DND-41 (cell line): ENCODE data around the gene IGLL1.
A peak's percentile ranks its signal among the peaks of the same experiment; 100 is the strongest.

Experiments used
- ATAC-seq: fragments of 200-7000 bp; cut with Tn5 transposase; 3 replicates; pipeline ENCODE4 v1.9.1; 2021; ENCODE audit warnings: low read depth; ENCODE audit not compliant: insufficient read depth
- DNase-seq: peaks from one replicate; pipeline ENCODE4 v3.0.0-alpha.2; 2020
- H2AFZ ChIP-seq: 2 replicates; pipeline ENCODE4 v1.6.0; 2012; ENCODE audit warnings: low read depth, low read length
- H3K27ac ChIP-seq: 2 replicates; pipeline ENCODE4 v1.5.1; 2012; ENCODE audit warnings: low read length, inconsistent platforms
- H3K27me3 ChIP-seq: fragments of 200-600 bp; sonication (generic); 2 replicates; pipeline ENCODE4 v1.6.0; 2012; ENCODE audit warnings: low read length, mild to moderate bottlenecking, inconsistent platforms; ENCODE audit not compliant: insufficient read depth, poor library complexity
- H3K36me3 ChIP-seq: 2 replicates; pipeline ENCODE4 v1.5.1; 2012; ENCODE audit warnings: low read length, inconsistent platforms; ENCODE audit not compliant: insufficient read depth
- H3K4me1 ChIP-seq: 2 replicates; pipeline ENCODE4 v1.5.1; 2012; ENCODE audit warnings: mild to moderate bottlenecking, low read length; ENCODE audit not compliant: insufficient read depth
- H3K4me2 ChIP-seq: 2 replicates; pipeline ENCODE4 v1.6.0; 2012; ENCODE audit warnings: mild to moderate bottlenecking, moderate library complexity, low read length, inconsistent platforms; ENCODE audit not compliant: insufficient read depth
- H3K4me3 ChIP-seq, 2 experiments: fragments of 200-600 bp in 1 of 2; shearing (Covaris generic) in 1 of 2; 2 replicates each; pipeline ENCODE4 v1.5.1; 2012 to 2016; ENCODE audit warnings: inconsistent platforms in 2 of 2, low read length in 2 of 2, mild to moderate bottlenecking in 2 of 2, low read depth in 1 of 2, moderate library complexity in 1 of 2
- H3K79me2 ChIP-seq: 2 replicates; pipeline ENCODE4 v1.6.0; 2012; ENCODE audit warnings: low read length, inconsistent platforms; ENCODE audit not compliant: insufficient read depth
- H3K9ac ChIP-seq: 2 replicates; pipeline ENCODE4 v1.6.0; 2012; ENCODE audit warnings: low read depth, mild to moderate bottlenecking, inconsistent platforms, low read length, moderate library complexity
- H3K9me3 ChIP-seq: 2 replicates; pipeline ENCODE4 v1.5.1; 2012; ENCODE audit warnings: low read length, moderate library complexity, mild to moderate bottlenecking, inconsistent platforms; ENCODE audit not compliant: insufficient read depth, severe bottlenecking
- H4K20me1 ChIP-seq: 2 replicates; pipeline ENCODE4 v1.6.0; 2012; ENCODE audit warnings: low read length; ENCODE audit not compliant: insufficient read depth
- CTCF ChIP-seq: IDR thresholded peaks from 2 replicates; pipeline ENCODE4 v1.5.1; 2012; ENCODE audit warnings: borderline replicate concordance, low read length, moderate library complexity, mild to moderate bottlenecking; ENCODE audit not compliant: poor library complexity, severe bottlenecking; ENCODE audit errors: extremely low read depth
- EZH2 ChIP-seq: IDR thresholded peaks from 3 replicates; pipeline ENCODE4 v1.6.1; 2012; ENCODE audit warnings: borderline replicate concordance, low read depth, mild to moderate bottlenecking, moderate library complexity, low read length, inconsistent platforms; ENCODE audit not compliant: severe bottlenecking

The IGLL1 gene

GRCh38 chr22:23534201-23534850 is 45.8 kb downstream of the IGLL1 start:
- Histone ChIP-seq H3K79me2 (no peaks in the 10 kb centered on the region), H2AFZ (no peak overlapping the region), H3K9me3 (no peaks in the 10 kb centered on the region), H3K9ac (peak overlapping the region; percentile 20), H3K27ac (peak overlapping the region; percentile 56), H4K20me1 (no peaks in the 10 kb centered on the region), H3K4me1 (peaks cover 65% of the 10 kb centered on the region), H3K4me3 (no peak overlapping the region), H3K27me3 (no peaks in the 10 kb centered on the region), H3K4me2 (no peak overlapping the region), H3K36me3 (no peaks in the 10 kb centered on the region)
- ATAC-seq (no peak), DNase-seq (no peak)
- no peak for TF ChIP-seq CTCF
- no peak for TF ChIP-seq EZH2

DNA sequence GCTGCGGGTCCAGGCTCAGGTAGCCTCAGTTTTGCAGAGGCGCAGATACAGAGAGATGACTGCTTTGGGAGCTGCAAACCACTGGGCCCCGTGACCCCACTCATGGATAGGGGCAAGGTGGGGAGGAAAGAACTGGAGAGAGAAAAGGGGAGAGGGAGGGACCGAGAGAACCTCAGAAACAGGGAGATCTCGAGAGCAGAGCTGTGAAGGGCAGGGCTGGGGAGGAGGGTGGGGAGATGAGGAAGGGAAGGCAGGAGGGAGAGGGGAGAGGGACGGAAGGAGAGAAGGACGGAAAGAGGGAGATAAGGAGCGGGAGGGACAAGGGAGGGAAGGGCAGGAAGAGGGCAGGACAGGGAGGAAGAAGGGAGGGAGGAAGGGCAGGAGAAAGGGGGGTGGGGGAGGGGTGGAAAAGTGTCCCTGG is 46.3 kb downstream of the IGLL1 start:
- no peak overlapping the region for H3K4me3 ChIP-seq
- no peak overlapping the region for H3K4me2 ChIP-seq
- no peaks in the 10 kb centered on the region for H3K9me3 ChIP-seq
- peak overlapping the region; percentile 61 for H3K27ac ChIP-seq
- TF ChIP-seq EZH2 (no peak), CTCF (no peak)
- H3K27me3 ChIP-seq = no peaks in the 10 kb centered on the region
- H4K20me1 ChIP-seq = no peaks in the 10 kb centered on the region
- H3K36me3 ChIP-seq = no peaks in the 10 kb centered on the region
- peaks cover 60% of the 10 kb centered on the region for H3K4me1 ChIP-seq
- no peak for DNase-seq
- H3K79me2 ChIP-seq = no peaks in the 10 kb centered on the region
- no peak overlapping the region for H3K9ac ChIP-seq
- no peak for ATAC-seq
- no peak overlapping the region for H2AFZ ChIP-seq

GRCh38 chr22:23533328-23533762 is 46.7 kb downstream of the IGLL1 start:
- no peak overlapping the region for H2AFZ ChIP-seq
- ATAC-seq = peak; percentile 82
- peak overlapping the region; percentile 61 for H3K27ac ChIP-seq
- peak; percentile 26 for TF ChIP-seq CTCF
- TF ChIP-seq EZH2 = no peak
- no peaks in the 10 kb centered on the region for H4K20me1 ChIP-seq
- H3K27me3 ChIP-seq = no peaks in the 10 kb centered on the region
- peak; percentile 82 for DNase-seq
- no peak overlapping the region for H3K4me2 ChIP-seq
- peaks cover 56% of the 10 kb centered on the region for H3K4me1 ChIP-seq
- no peak overlapping the region for H3K4me3 ChIP-seq
- H3K9me3 ChIP-seq = no peaks in the 10 kb centered on the region
- H3K36me3 ChIP-seq = no peaks in the 10 kb centered on the region
- no peaks in the 10 kb centered on the region for H3K79me2 ChIP-seq
- peak overlapping the region; percentile 15 for H3K9ac ChIP-seq
